Spleen (tissue), 11 donors: ENCODE results near the gene FGGY. TPM values are rescaled to one million over a fixed set of nuclear protein-coding genes. Genes with fewer than 3 reads are reported as not detected.
"Not testable (repeated sequence)": the region's sequence is repeated elsewhere in the genome, so short reads cannot be mapped to it uniquely, and the experiment has no call there.

Experiments used
- DNase-seq: peaks from one replicate; pipeline ENCODE4 v3.0.0-alpha.2; 2020
- H3K27ac ChIP-seq, 8 donors: fragments of 200-600 bp; sonication (generic) in 7 of 8; 1 replicate in 4 of 8; 2 replicates in 4 of 8; pipeline versions ENCODE4 v1.5.0 to v1.8.0; 2016 to 2021; ENCODE audit warnings: inconsistent platforms in 4 of 8, mild to moderate bottlenecking in 4 of 8, moderate library complexity in 1 of 8
- H3K27me3 ChIP-seq, 7 donors: fragments of 200-600 bp; sonication (generic) in 6 of 7; replicated peaks in 1 of 7; 1 replicate in 4 of 7; 2 replicates in 3 of 7; pipeline versions ENCODE4 v1.5.0 to v1.8.0; 2016 to 2021; ENCODE audit warnings: inconsistent platforms in 3 of 7, mild to moderate bottlenecking in 1 of 7
- H3K36me3 ChIP-seq, 6 donors: fragments of 200-600 bp; sonication (generic) in 5 of 6; 1 replicate in 4 of 6; 2 replicates in 2 of 6; pipeline versions ENCODE4 v1.5.0 to v1.8.0; 2016 to 2021; ENCODE audit warnings: inconsistent platforms in 2 of 6
- H3K4me1 ChIP-seq, 6 donors: fragments of 200-600 bp; sonication (generic) in 5 of 6; 1 replicate in 3 of 6; 2 replicates in 3 of 6; pipeline versions ENCODE4 v1.5.0 to v1.8.0; 2016 to 2021; ENCODE audit warnings: inconsistent platforms in 3 of 6
- H3K4me3 ChIP-seq, 8 donors: fragments of 200-600 bp; sonication (generic) in 7 of 8; 1 replicate in 4 of 8; 2 replicates in 4 of 8; pipeline versions ENCODE4 v1.5.0 to v1.8.0; 2016 to 2021; ENCODE audit warnings: inconsistent platforms in 4 of 8, mild to moderate bottlenecking in 4 of 8, moderate library complexity in 2 of 8
- H3K9me3 ChIP-seq, 8 donors: fragments of 200-600 bp; sonication (generic) in 7 of 8; 1 replicate in 4 of 8; 2 replicates in 4 of 8; pipeline versions ENCODE4 v1.5.0 to v1.8.0; 2016 to 2021; ENCODE audit warnings: inconsistent platforms in 4 of 8
- CTCF ChIP-seq, 11 experiments: fragments of 200-600 bp in 7 of 11; fragments of 450-650 bp in 4 of 11; sonication (generic) in 4 of 11; IDR thresholded peaks in 8 of 11; conservative IDR thresholded peaks in 3 of 11; 1 replicate in 7 of 11; 2 replicates in 4 of 11; pipeline versions ENCODE4 v1.4.0 to v1.8.0; 2016 to 2021; ENCODE audit warnings: antibody characterized with exemption in 11 of 11, inconsistent platforms in 4 of 11, mild to moderate bottlenecking in 1 of 11
- POLR2A ChIP-seq, 3 donors: fragments of 450-650 bp; IDR thresholded peaks; one replicate each; pipeline ENCODE4 v1.5.1; 2017; ENCODE audit warnings: antibody characterized with exemption in 3 of 3, mild to moderate bottlenecking in 1 of 3
- POLR2AphosphoS5 ChIP-seq, 3 donors: sonication (generic); formaldehyde crosslinking; IDR thresholded peaks; one replicate each; pipeline ENCODE4 v1.5.1; 2017; ENCODE audit warnings: antibody characterized with exemption in 3 of 3
- WGBS, 5 donors: extraction: QIAGEN DNeasy Blood & Tissue Kit in 3 of 5; methylation state at CpG; one replicate each; pipeline versions ENCODE4 v1.1.5 to v1.1.7; 2013 to 2018; 5-methylcytosine and 5-hydroxymethylcytosine counted together
- intact Hi-C: fragments of 100-400 bp; cut with DNase I; formaldehyde crosslinking; loops from one replicate; pipeline ENCODE4 v1.15.0; 2023; ENCODE audit warnings: low total_unique reads
- polyA plus RNA-seq, 3 donors: library from polyadenylated mRNA; stranded (reverse); fragments of 200-250 nt; gene quantifications; one replicate each; pipeline ENCODE4 v1.2.1, GENCODE V29; 2013
- total RNA-seq, 7 donors: library from RNA; depleted of rRNA in 3 of 7; stranded (reverse); fragments of >200 nt in 3 of 7; fragmentation: NEBNext Ultra II Directional in 4 of 7; extraction: Animal tissue kit (Norgen Biotek cat#: 25700) in 4 of 7; gene quantifications; one replicate each; pipeline versions ENCODE4 v1.1.0 to v1.2.1, GENCODE V29; 2016 to 2021
- donor health status: healthy with polysubstance abuse.
- donor health status: DM: no; HTN: no; CAD: no; lungs with moderate emphysema.
- donor health status: DM: no; HTN: no; CAD: no.
- donor health status: Bipolar disorder and iron deficiency.
- donor health status: healthy.
- donor health status: DM: no; HTN: no; CAD: no.
- donor health status: DM: yes; HTN: yes; CAD: no.

FGGY gene
- total and polyA plus RNA-seq, 10 donors: 1.7 to 27.8 (median 13.2) TPM

- Histone ChIP-seq H3K4me1 (peaks cover 9 to 34% (median 19%) of the 10 kb centered on the region in 6 donors), H3K9me3 (peaks cover 0 to 13% (median 9%) of the 10 kb centered on the region in 8 donors), H3K27me3 (no peaks in the 10 kb centered on the region), H3K4me3 (no peak overlapping the region), H3K36me3 (peaks cover 0 to 5% (median 0%) of the 10 kb centered on the region in 6 donors), H3K27ac (no peak overlapping the region)
- 88 to 96% (median 90%) methylated on average over 2 of the region's 2 CpGs for WGBS, 5 donors
- intact Hi-C loops: no loop called here
- no peak for TF ChIP-seq POLR2AphosphoS5 (IDR thresholded peaks at IDR 0.05)
- no peak for TF ChIP-seq CTCF (IDR thresholded peaks at IDR 0.05 in 8 of 11, conservative IDR thresholded peaks at IDR 0.05 in 3 of 11)
- TF ChIP-seq POLR2A (IDR thresholded peaks at IDR 0.05): no peak
- DNase-seq: no peak
Measured at GRCh38 chr1:59574085-59574484, 277.2 kb downstream of the FGGY start.

DNA sequence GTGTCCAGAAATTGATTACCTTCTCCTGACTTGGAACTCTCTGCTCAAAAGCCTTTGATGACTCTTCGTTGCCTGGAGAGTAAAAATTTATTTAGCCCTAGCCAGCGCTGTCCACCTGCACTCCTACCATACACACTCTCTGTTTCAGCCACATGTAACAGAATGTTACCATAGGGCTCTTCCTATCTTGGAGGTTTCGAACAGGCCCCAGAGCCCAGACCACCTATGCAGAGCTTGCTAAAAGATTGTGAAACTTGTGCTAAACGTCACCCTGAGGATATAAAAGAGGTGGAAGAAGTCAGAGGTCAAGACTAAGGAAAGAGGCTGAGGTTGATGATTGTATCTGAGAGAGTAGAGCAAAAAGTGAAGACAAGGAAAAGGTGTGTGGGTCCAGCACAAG lies 280.9 kb downstream of the FGGY start:
- intact Hi-C loops: no loop called here
- DNase-seq: no peak
- Histone ChIP-seq H3K4me3 (no peak overlapping the region), H3K36me3 (peaks cover 0 to 5% (median 0%) of the 10 kb centered on the region in 6 donors), H3K27me3 (no peaks in the 10 kb centered on the region), H3K27ac (no peak overlapping the region), H3K4me1 (no peaks in the 10 kb centered on the region), H3K9me3 (peaks cover 0 to 13% (median 9%) of the 10 kb centered on the region in 8 donors)
- 81 to 91% (median 85%) methylated on average over 4 of the region's 4 CpGs for WGBS, 5 donors
- TF ChIP-seq POLR2A (IDR thresholded peaks at IDR 0.05): no peak
- no peak for TF ChIP-seq CTCF (IDR thresholded peaks at IDR 0.05 in 8 of 11, conservative IDR thresholded peaks at IDR 0.05 in 3 of 11)
- no peak for TF ChIP-seq POLR2AphosphoS5 (IDR thresholded peaks at IDR 0.05)

- TF ChIP-seq POLR2A (IDR thresholded peaks at IDR 0.05) (no peak), POLR2AphosphoS5 (IDR thresholded peaks at IDR 0.05) (no peak), CTCF (IDR thresholded peaks at IDR 0.05 in 8 of 11, conservative IDR thresholded peaks at IDR 0.05 in 3 of 11) (no peak)
- H3K36me3 ChIP-seq: peaks cover 0 to 1% (median 0%) of the 10 kb centered on the region in 6 donors
- no peak for DNase-seq
- H3K9me3 ChIP-seq: peaks cover 0 to 6% (median 3%) of the 10 kb centered on the region in 8 donors
- no peak overlapping the region for H3K4me3 ChIP-seq
- intact Hi-C loops: no loop called here
- H3K27me3 ChIP-seq: no peaks in the 10 kb centered on the region
- H3K27ac ChIP-seq: no peak overlapping the region
- 89 to 97% (median 93%) methylated on average over 1 of the region's 1 CpG for WGBS, 5 donors
- H3K4me1 ChIP-seq: no peaks in the 10 kb centered on the region
Measured at GRCh38 chr1:59579222-59579621, 282.3 kb downstream of the FGGY start.

DNA sequence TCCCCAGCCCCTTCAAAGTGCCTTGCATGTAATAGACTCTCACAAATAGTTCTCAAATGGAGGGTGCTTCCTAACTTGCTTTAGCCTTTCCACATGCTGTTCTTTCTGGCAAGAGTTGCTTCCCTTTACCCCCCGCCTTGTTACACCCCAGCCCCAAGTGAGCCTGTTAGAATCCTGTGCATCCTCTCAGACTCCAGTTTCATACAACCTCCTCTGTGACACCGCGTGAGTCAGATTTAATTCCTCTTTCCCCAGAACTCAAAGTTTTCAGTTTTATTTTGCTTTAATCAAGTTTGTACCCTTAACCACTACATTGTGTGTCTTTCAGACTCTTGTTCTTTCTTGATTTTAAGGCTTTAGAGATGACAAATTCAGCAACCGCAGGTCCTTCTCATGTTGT lies 283.4 kb downstream of the FGGY start:
- intact Hi-C loops: no loop called here
- Histone ChIP-seq H3K4me1 (no peaks in the 10 kb centered on the region), H3K27me3 (no peaks in the 10 kb centered on the region), H3K4me3 (no peak overlapping the region), H3K9me3 (peaks cover 0 to 3% (median 0%) of the 10 kb centered on the region in 8 donors), H3K27ac (no peak overlapping the region), H3K36me3 (no peaks in the 10 kb centered on the region)
- no peak for DNase-seq
- 76 to 92% (median 84%) methylated on average over 4 of the region's 4 CpGs for WGBS, 5 donors
- no peak for TF ChIP-seq POLR2AphosphoS5 (IDR thresholded peaks at IDR 0.05)

DNA sequence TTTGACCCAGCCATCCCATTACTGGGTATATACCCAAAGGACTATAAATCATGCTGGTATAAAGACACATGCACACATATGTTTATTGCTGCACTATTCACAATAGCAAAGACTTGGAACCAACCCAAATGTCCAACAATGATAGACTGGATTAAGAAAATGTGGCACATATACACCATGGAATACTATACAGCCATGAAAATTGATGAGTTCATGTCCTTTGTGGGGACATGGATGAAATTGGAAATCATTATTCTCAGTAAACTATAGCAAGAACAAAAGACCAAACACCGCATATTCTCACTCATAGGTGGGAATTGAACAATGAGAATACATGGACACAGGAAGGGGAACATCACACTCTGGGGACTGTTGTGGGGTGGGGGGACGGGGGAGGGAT lies 295.5 kb downstream of the FGGY start:
- H3K4me1 ChIP-seq, H3K9me3 ChIP-seq, DNase-seq, H3K4me3 ChIP-seq, intact Hi-C loops, H3K27ac ChIP-seq, H3K27me3 ChIP-seq, H3K36me3 ChIP-seq: not testable (repeated sequence)
- 89 to 96% (median 91%) methylated on average over 1 to 2 of the region's 2 CpGs for WGBS, 5 donors
